Mucosa of rectum (tissue), 2 donors: Measurements from ENCODE around the gene MRPS2.
A peak's percentile ranks its signal among the peaks of the same experiment; 100 is the strongest.

Experiments used
- H3K27ac ChIP-seq, 2 donors: one replicate each; pipeline ENCODE4 v1.7.0; 2013; ENCODE audit warnings: inconsistent platforms in 2 of 2, low read depth in 2 of 2, low read length in 2 of 2
- H3K27me3 ChIP-seq, 2 donors: one replicate each; pipeline ENCODE4 v1.7.0; 2013; ENCODE audit warnings: low read length in 2 of 2; ENCODE audit not compliant: control insufficient read depth in 2 of 2, insufficient read depth in 2 of 2
- H3K36me3 ChIP-seq, 2 donors: one replicate each; pipeline ENCODE4 v1.7.0; 2013; ENCODE audit warnings: low read length in 2 of 2; ENCODE audit not compliant: control insufficient read depth in 2 of 2, insufficient read depth in 2 of 2
- H3K4me1 ChIP-seq, 2 donors: one replicate each; pipeline ENCODE4 v1.7.0; 2013; ENCODE audit warnings: low read length in 2 of 2, mild to moderate bottlenecking in 1 of 2; ENCODE audit not compliant: control insufficient read depth in 2 of 2, insufficient read depth in 2 of 2
- H3K4me3 ChIP-seq, 2 donors: one replicate each; pipeline ENCODE4 v1.7.0; 2013; ENCODE audit warnings: low read length in 2 of 2
- H3K9ac ChIP-seq, 2 donors: one replicate each; pipeline ENCODE4 v1.7.0; 2013; ENCODE audit warnings: low read length in 2 of 2, low read depth in 1 of 2, mild to moderate bottlenecking in 1 of 2
- H3K9me3 ChIP-seq, 2 donors: one replicate each; pipeline ENCODE4 v1.7.0; 2013; ENCODE audit warnings: low read length in 2 of 2; ENCODE audit not compliant: control insufficient read depth in 2 of 2
- donor health status: healthy.
- donor health status: Normal muscosa, but diverticular disease.

The MRPS2 gene

GRCh38 chr9:135480071-135480939, 20.2 kb upstream of the MRPS2 start:
- Histone ChIP-seq H3K36me3 (peaks cover 5 to 13% of the 10 kb centered on the region in 2 donors), H3K4me1 (peaks cover 8 to 11% of the 10 kb centered on the region in 2 donors), H3K27ac (peak overlapping the region; percentile 76 to 77), H3K27me3 (no peaks in the 10 kb centered on the region), H3K9ac (peak overlapping the region; percentile 60 to 84), H3K4me3 (peak overlapping the region; percentile 73 to 84), H3K9me3 (no peaks in the 10 kb centered on the region)

- H3K27me3 ChIP-seq, result no peaks in the 10 kb centered on the region
- peak overlapping the region in 1 of 2 donors; percentile 76 for H3K27ac ChIP-seq
- peaks cover 8 to 11% of the 10 kb centered on the region in 2 donors for H3K4me1 ChIP-seq
- peak overlapping the region; percentile 73 to 84 for H3K4me3 ChIP-seq
- H3K9me3 ChIP-seq, result no peaks in the 10 kb centered on the region
- H3K36me3 ChIP-seq, result peaks cover 8 to 19% of the 10 kb centered on the region in 2 donors
- H3K9ac ChIP-seq, result peak overlapping the region; percentile 60 to 84
Observed at GRCh38 chr9:135480940-135481310, 19.6 kb upstream of the MRPS2 start.

- Histone ChIP-seq H3K4me3 (no peak overlapping the region), H3K9ac (no peak overlapping the region)
Observed at GRCh38 chr9:135482015-135482754, 18.3 kb upstream of the MRPS2 start.

GRCh38 chr9:135484460-135485277, 15.8 kb upstream of the MRPS2 start:
- no peak overlapping the region for H3K4me3 ChIP-seq
- no peaks in the 10 kb centered on the region for H3K27me3 ChIP-seq
- no peaks in the 10 kb centered on the region for H3K9me3 ChIP-seq
- no peak overlapping the region for H3K27ac ChIP-seq
- peaks cover 8 to 27% of the 10 kb centered on the region in 2 donors for H3K36me3 ChIP-seq
- peaks cover 4 to 6% of the 10 kb centered on the region in 2 donors for H3K4me1 ChIP-seq
- no peak overlapping the region for H3K9ac ChIP-seq

More at GRCh38 chr9:135482015-135482754, 18.3 kb upstream of the MRPS2 start:
- Histone ChIP-seq H3K36me3 (peaks cover 8 to 24% of the 10 kb centered on the region in 2 donors), H3K4me1 (peaks cover 8 to 11% of the 10 kb centered on the region in 2 donors), H3K27ac (no peak overlapping the region), H3K9me3 (no peaks in the 10 kb centered on the region), H3K27me3 (no peaks in the 10 kb centered on the region)

GRCh38 chr9:135485385-135485784, 15.1 kb upstream of the MRPS2 start:
- Histone ChIP-seq H3K36me3 (peaks cover 8 to 27% of the 10 kb centered on the region in 2 donors), H3K27me3 (no peaks in the 10 kb centered on the region), H3K27ac (no peak overlapping the region), H3K9me3 (no peaks in the 10 kb centered on the region), H3K4me1 (peaks cover 4 to 6% of the 10 kb centered on the region in 2 donors), H3K9ac (no peak overlapping the region), H3K4me3 (no peak overlapping the region)

GRCh38 chr9:135485832-135486231, 14.7 kb upstream of the MRPS2 start:
- no peaks in the 10 kb centered on the region for H3K27me3 ChIP-seq
- no peak overlapping the region for H3K9ac ChIP-seq
- H3K9me3 ChIP-seq, result no peaks in the 10 kb centered on the region
- peaks cover 8 to 27% of the 10 kb centered on the region in 2 donors for H3K36me3 ChIP-seq
- no peak overlapping the region for H3K27ac ChIP-seq
- H3K4me1 ChIP-seq, result peaks cover 2 to 4% of the 10 kb centered on the region in 2 donors
- H3K4me3 ChIP-seq, result no peak overlapping the region

GRCh38 chr9:135486267-135487065, 14.0 kb upstream of the MRPS2 start:
- H3K27ac ChIP-seq, result no peak overlapping the region
- H3K9ac ChIP-seq, result no peak overlapping the region
- no peaks in the 10 kb centered on the region for H3K9me3 ChIP-seq
- H3K36me3 ChIP-seq, result peaks cover 8 to 27% of the 10 kb centered on the region in 2 donors
- H3K27me3 ChIP-seq, result no peaks in the 10 kb centered on the region
- no peak overlapping the region for H3K4me3 ChIP-seq
- no peaks in the 10 kb centered on the region for H3K4me1 ChIP-seq

GRCh38 chr9:135487281-135488012, 13.0 kb upstream of the MRPS2 start:
- Histone ChIP-seq H3K4me3 (no peak overlapping the region), H3K9me3 (no peaks in the 10 kb centered on the region), H3K27ac (no peak overlapping the region), H3K27me3 (no peaks in the 10 kb centered on the region), H3K36me3 (peaks cover 8 to 27% of the 10 kb centered on the region in 2 donors), H3K4me1 (no peaks in the 10 kb centered on the region), H3K9ac (no peak overlapping the region)

GRCh38 chr9:135488013-135488330, 12.5 kb upstream of the MRPS2 start:
- no peak overlapping the region for H3K4me3 ChIP-seq
- no peaks in the 10 kb centered on the region for H3K27me3 ChIP-seq
- peaks cover 8 to 27% of the 10 kb centered on the region in 2 donors for H3K36me3 ChIP-seq
- H3K9ac ChIP-seq, result no peak overlapping the region
- H3K9me3 ChIP-seq, result no peaks in the 10 kb centered on the region
- H3K27ac ChIP-seq, result no peak overlapping the region
- no peaks in the 10 kb centered on the region for H3K4me1 ChIP-seq
